Endodermal cell (in vitro differentiated cells): ENCODE data around the gene STON2. TPM values are rescaled to one million over a fixed set of nuclear protein-coding genes. Genes with fewer than 3 reads are reported as not detected.
A peak's percentile ranks its signal among the peaks of the same experiment; 100 is the strongest.

Experiments used
- DNase-seq: peaks from one replicate; pipeline ENCODE4 v3.0.0-alpha.2; 2017
- H3K27ac ChIP-seq: 2 replicates; pipeline ENCODE4 v1.5.1; 2013; ENCODE audit warnings: mild to moderate bottlenecking, low read depth, low read length, moderate library complexity
- H3K27me3 ChIP-seq: 2 replicates; pipeline ENCODE4 v1.6.1; 2013; ENCODE audit warnings: mild to moderate bottlenecking, low read length, moderate library complexity; ENCODE audit not compliant: insufficient read depth, control insufficient read depth, poor library complexity, severe bottlenecking
- H3K36me3 ChIP-seq: 2 replicates; pipeline ENCODE4 v1.7.0; 2013; ENCODE audit warnings: mild to moderate bottlenecking, low read length, moderate library complexity; ENCODE audit not compliant: control insufficient read depth, insufficient read depth
- H3K4me1 ChIP-seq: one replicate; pipeline ENCODE4 v1.7.0; 2013; ENCODE audit warnings: low read length; ENCODE audit not compliant: control insufficient read depth, insufficient read depth
- H3K4me3 ChIP-seq: 2 replicates; pipeline ENCODE4 v1.5.1; 2013; ENCODE audit warnings: mild to moderate bottlenecking, low read length, moderate library complexity
- H3K9ac ChIP-seq: 2 replicates; pipeline ENCODE4 v1.6.1; 2013; ENCODE audit warnings: mild to moderate bottlenecking, low read length, moderate library complexity; ENCODE audit not compliant: poor library complexity, severe bottlenecking; ENCODE audit errors: extremely low read depth
- H3K9me3 ChIP-seq: 2 replicates; pipeline ENCODE4 v1.6.1; 2013; ENCODE audit warnings: mild to moderate bottlenecking, low read length, moderate library complexity; ENCODE audit not compliant: control insufficient read depth
- H3K27ac Mint-ChIP-seq: 2 replicates; pipeline ENCODE4 v1.8.0; 2020; ENCODE audit warnings: mixed read lengths
- H3K27me3 Mint-ChIP-seq: 2 replicates; pipeline ENCODE4 v1.8.0; 2021; ENCODE audit warnings: mild to moderate bottlenecking, mixed read lengths; ENCODE audit not compliant: insufficient read depth
- H3K36me3 Mint-ChIP-seq: 2 replicates; pipeline ENCODE4 v1.8.0; 2020; ENCODE audit warnings: low read depth, mixed read lengths
- H3K4me1 Mint-ChIP-seq: 2 replicates; pipeline ENCODE4 v1.8.0; 2020; ENCODE audit warnings: mixed read lengths
- H3K4me3 Mint-ChIP-seq: 2 replicates; pipeline ENCODE4 v1.8.0; 2020; ENCODE audit warnings: mild to moderate bottlenecking, moderate library complexity, mixed read lengths
- H3K9me3 Mint-ChIP-seq: 2 replicates; pipeline ENCODE4 v1.8.0; 2020; ENCODE audit warnings: mild to moderate bottlenecking, mixed read lengths
- CTCF ChIP-seq: fragments of 200-600 bp; sonication (generic); conservative IDR thresholded peaks from 2 replicates; pipeline ENCODE4 v1.5.0; 2021; ENCODE audit warnings: antibody characterized with exemption, mild to moderate bottlenecking
- WGBS, 2 experiments: methylation state at CpG; one replicate each; pipeline versions ENCODE4 v1.1.5 to v1.1.7; 2013; ENCODE audit warnings: missing lambda C conversion rate in 2 of 2, mixed read lengths in 1 of 2; ENCODE audit not compliant: insufficient coverage in 1 of 2, insufficient read length in 1 of 2; 5-methylcytosine and 5-hydroxymethylcytosine counted together
- total RNA-seq, 2 donors: library from RNA; stranded (reverse); fragmentation: NEBNext Ultra II Directional in 1 of 2; extraction: Animal tissue kit (Norgen Biotek cat#: 25700) in 1 of 2; gene quantifications; 2 replicates in 1 of 2; 3 replicates in 1 of 2; pipeline ENCODE4 v1.2.1, GENCODE V29; 2021

STON2 gene
- total RNA-seq, 2 donors from 2014 or later, result 37.2 to 43.9 TPM

DNA sequence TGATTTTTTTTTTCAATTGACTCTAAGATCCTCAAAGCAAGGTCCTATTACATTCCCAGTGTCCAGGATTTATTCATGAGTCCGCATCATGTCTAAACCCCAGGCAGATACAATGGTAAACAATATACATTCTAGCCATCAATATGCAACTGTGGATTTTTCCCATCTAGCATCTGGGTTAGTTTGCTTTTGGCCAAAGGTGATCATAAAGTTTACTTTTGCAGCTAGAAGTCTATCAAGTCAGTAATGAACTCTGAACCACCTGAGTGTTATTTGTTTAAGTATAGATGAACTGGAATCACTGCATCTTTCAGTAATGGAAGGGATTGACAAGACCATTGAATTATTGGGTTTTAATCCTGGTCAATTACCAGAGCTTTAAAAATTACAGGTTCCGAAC, 80.8 kb downstream of the STON2 start:
- Histone ChIP-seq H3K9ac (no peak overlapping the region), H3K36me3 (no peaks in the 10 kb centered on the region), H3K4me3 (no peak overlapping the region), H3K27me3 (no peaks in the 10 kb centered on the region), H3K4me1 (peaks cover 18% of the 10 kb centered on the region), H3K9me3 (peaks cover 19% of the 10 kb centered on the region), H3K27ac (no peak overlapping the region)
- Mint-ChIP-seq H3K27ac (no peak overlapping the region), H3K36me3 (peaks cover 29% of the 10 kb centered on the region), H3K4me3 (no peak overlapping the region), H3K4me1 (peaks cover 69% of the 10 kb centered on the region), H3K9me3 (peaks cover 13% of the 10 kb centered on the region), H3K27me3 (no peaks in the 10 kb centered on the region)
- peak; percentile 0 for DNase-seq
- whole genome bisulfite sequencing, 2 experiments, result 98 to 100% methylated on average over 1 to 2 of the region's 2 CpGs
- no peak for TF ChIP-seq CTCF

DNA sequence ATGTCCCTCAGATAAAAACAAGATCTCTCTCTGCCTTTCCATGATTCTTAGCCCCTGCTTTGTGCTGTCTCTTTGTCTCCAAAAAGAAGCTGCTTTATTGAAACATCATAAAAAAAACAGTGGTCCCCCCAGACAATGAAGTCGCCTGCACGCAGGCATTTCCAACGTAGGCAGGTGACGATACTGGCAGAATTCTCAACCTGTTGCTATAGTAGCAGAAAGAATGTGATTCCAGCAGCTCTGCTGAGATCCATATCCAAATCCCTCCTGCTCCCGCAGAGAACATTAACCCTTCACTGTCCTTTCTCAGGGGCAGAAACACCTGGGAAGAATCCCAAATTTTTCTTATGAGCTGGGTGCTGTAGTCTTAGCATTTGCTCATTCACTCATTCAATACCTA, 84.8 kb downstream of the STON2 start:
- peak overlapping the region; percentile 99 for H3K27ac Mint-ChIP-seq

DNA sequence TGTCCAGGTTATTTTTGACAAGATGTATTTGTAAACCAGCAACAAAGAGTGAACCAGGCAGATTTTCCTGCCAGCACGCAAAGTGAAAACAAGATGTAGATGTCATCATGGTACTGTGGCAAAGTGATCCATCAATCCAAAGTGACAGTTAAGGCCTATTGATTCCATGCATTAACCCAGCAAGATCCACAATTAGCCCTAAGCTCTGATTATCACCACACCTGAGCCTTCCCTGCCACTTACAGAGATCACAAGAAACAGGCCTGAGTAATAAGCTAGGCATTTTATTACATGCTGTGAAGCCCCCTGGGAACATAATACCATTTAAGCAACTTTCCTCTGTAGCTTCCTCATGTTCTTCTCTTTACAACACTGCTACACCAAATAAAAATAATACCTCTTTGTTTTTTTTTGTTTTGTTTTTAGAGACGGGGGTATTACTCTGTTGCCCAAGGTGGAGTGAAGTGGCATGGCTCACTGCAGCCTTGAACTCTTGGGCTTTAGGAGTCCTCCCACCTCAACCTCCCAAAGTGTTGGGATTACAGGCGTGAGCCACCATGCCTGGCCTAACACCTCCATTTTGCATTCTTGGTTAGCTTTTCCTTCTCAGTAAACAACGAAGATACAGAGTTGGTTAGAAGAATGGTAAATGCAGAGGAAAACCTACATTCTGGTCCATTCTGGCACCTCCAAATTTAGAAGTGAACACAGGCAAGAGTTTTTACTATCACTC, 85.5 kb downstream of the STON2 start:
- DNase-seq, result peak; percentile 59
- no peak for TF ChIP-seq CTCF
- WGBS, 2 experiments, result 55 to 57% methylated on average over 1 to 3 of the region's 4 CpGs
- peak overlapping the region; percentile 84 for H3K9ac ChIP-seq
- H3K4me3 Mint-ChIP-seq, result peak overlapping the region; percentile 34
- peaks cover 62% of the 10 kb centered on the region for H3K4me1 Mint-ChIP-seq
- peaks cover 11% of the 10 kb centered on the region for H3K9me3 Mint-ChIP-seq
- H3K27ac Mint-ChIP-seq, result peak overlapping the region; percentile 99
- peaks cover 10% of the 10 kb centered on the region for H3K9me3 ChIP-seq
- H3K27ac ChIP-seq, result peak overlapping the region; percentile 98
- peaks cover 37% of the 10 kb centered on the region for H3K4me1 ChIP-seq
- H3K27me3 Mint-ChIP-seq, result no peaks in the 10 kb centered on the region
- H3K27me3 ChIP-seq, result no peaks in the 10 kb centered on the region
- peak overlapping the region; percentile 76 for H3K4me3 ChIP-seq
- H3K36me3 Mint-ChIP-seq, result peaks cover 16% of the 10 kb centered on the region
- H3K36me3 ChIP-seq, result no peaks in the 10 kb centered on the region

More for the DNA sequence above, 84.8 kb downstream of the STON2 start:
- Mint-ChIP-seq H3K36me3 (peaks cover 19% of the 10 kb centered on the region), H3K4me1 (peaks cover 66% of the 10 kb centered on the region), H3K27me3 (no peaks in the 10 kb centered on the region), H3K9me3 (peaks cover 11% of the 10 kb centered on the region), H3K4me3 (peak overlapping the region; percentile 34)
- Histone ChIP-seq H3K9ac (peak overlapping the region; percentile 84), H3K36me3 (no peaks in the 10 kb centered on the region), H3K9me3 (peaks cover 15% of the 10 kb centered on the region), H3K4me1 (peaks cover 37% of the 10 kb centered on the region), H3K27me3 (no peaks in the 10 kb centered on the region), H3K27ac (peak overlapping the region; percentile 98), H3K4me3 (peak overlapping the region; percentile 76)
- WGBS, 2 experiments, result 0 to 1% methylated on average over 5 of the region's 5 CpGs
- no peak for TF ChIP-seq CTCF
- DNase-seq, result peak; percentile 88
